T47D (cell line): Measurements from ENCODE around the gene CADM3.
A peak's percentile ranks its signal among the peaks of the same experiment; 100 is the strongest.

Experiments
- DNase-seq, 2 experiments: peaks; one replicate each; pipeline versions ENCODE4 v3.0.0 to v3.0.0-alpha.2; 2011 to 2012; ENCODE audit warnings: low read depth in 1 of 2, low spot score in 1 of 2
- JUND ChIP-seq: IDR thresholded peaks from 2 replicates; pipeline ENCODE4 v1.6.1; 2012; ENCODE audit warnings: low read depth
- in situ Hi-C: cut with HindIII; loops from 2 replicates; pipeline ENCODE4 v1.10.0; 2016; ENCODE audit warnings: low sequenced_read_pairs, low pct_unique_long_range_greater_than_20kb

Gene CADM3

DNA sequence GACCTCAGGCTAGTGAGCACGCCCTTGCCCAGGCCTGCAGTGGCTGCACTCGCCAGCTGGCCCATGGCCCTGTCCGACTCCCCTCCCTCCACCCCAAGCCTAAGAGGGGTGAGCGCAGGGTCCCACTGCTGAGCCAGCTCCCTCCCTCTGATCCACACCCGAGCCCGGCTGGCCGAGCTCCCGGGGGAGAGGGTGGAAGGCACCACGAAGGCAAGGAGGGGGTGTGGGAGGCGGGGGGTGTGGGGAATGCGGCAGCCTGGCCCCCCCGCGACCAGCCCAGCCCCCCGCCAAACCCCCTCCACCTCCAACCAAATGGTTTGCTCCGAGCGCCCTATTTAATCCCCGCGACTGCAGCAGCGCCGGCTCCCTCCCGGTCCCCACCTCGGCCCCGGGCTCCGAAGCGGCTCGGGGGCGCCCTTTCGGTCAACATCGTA, at the start of gene CADM3:
TSS of gene CADM3 (plus strand) at position 362 of the 434 bp plus-strand sequence. CDS start 151 bp downstream, outside the sequence.
- in situ Hi-C loops = no loop called here
- DNase-seq = no peak
- no peak for TF ChIP-seq JUND

- DNase-seq = no peak
- TF ChIP-seq JUND = no peak
- in situ Hi-C loops = no loop called here
Observed at GRCh38 chr1:159122005-159122621, 49.3 kb upstream of the CADM3 start.

DNA sequence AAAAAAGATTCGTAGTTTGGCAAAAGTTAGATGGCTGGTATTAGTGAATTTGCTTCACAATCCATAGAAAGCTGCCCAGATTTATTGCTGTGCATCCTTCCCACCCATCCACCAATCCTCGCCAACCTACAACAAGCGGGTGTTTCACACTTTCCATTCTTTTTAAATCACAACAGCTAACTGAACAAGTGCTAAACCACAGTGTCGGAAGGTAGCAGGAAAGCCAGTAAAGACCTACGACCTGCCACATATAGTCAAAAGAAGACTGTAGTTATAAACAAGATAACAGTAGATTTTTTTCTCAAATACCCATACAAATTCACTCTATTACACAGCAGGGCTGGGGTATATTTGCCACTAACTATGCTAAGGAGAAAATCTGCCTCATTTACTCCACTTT, 47.8 kb upstream of the CADM3 start:
- no peak for DNase-seq
- in situ Hi-C loops = no loop called here
- TF ChIP-seq JUND = no peak

GRCh38 chr1:159132271-159132881, 39.0 kb upstream of the CADM3 start:
- TF ChIP-seq JUND = no peak
- in situ Hi-C loops = no loop called here
- DNase-seq = peak; percentile 63 to 72

GRCh38 chr1:159140474-159140873, 30.9 kb upstream of the CADM3 start:
- in situ Hi-C loops = no loop called here
- DNase-seq = no peak
- TF ChIP-seq JUND = no peak

GRCh38 chr1:159141584-159142390, 29.6 kb upstream of the CADM3 start:
- TF ChIP-seq JUND = no peak
- in situ Hi-C loops = no loop called here
- DNase-seq = peak in 1 of 2 experiments; percentile 18

GRCh38 chr1:159142391-159142663, 29.1 kb upstream of the CADM3 start:
- in situ Hi-C loops = no loop called here
- DNase-seq = no peak
- TF ChIP-seq JUND = no peak

GRCh38 chr1:159142726-159143510, 28.5 kb upstream of the CADM3 start:
- no peak for TF ChIP-seq JUND
- in situ Hi-C loops = no loop called here

GRCh38 chr1:159144571-159144970, 26.8 kb upstream of the CADM3 start:
- no peak for TF ChIP-seq JUND
- no peak for DNase-seq
- in situ Hi-C loops = no loop called here

More at GRCh38 chr1:159142726-159143510, 28.5 kb upstream of the CADM3 start:
- DNase-seq = no peak

GRCh38 chr1:159146980-159147379, 24.4 kb upstream of the CADM3 start:
- in situ Hi-C loops = no loop called here
- DNase-seq = no peak
- TF ChIP-seq JUND = no peak

GRCh38 chr1:159152031-159152430, 19.4 kb upstream of the CADM3 start:
- TF ChIP-seq JUND = no peak
- no peak for DNase-seq
- in situ Hi-C loops = no loop called here

- TF ChIP-seq JUND = no peak
- peak; percentile 61 to 85 for DNase-seq
- in situ Hi-C loops = no loop called here
Observed at GRCh38 chr1:159161001-159161718, 10.3 kb upstream of the CADM3 start.
